Heart left ventricle (tissue), 16 donors: ENCODE results near the gene PKD1. TPM values are rescaled to one million over a fixed set of nuclear protein-coding genes. Genes with fewer than 3 reads are reported as not detected.

Experiments used
- ATAC-seq, 4 donors: fragments of 200-7000 bp; cut with Tn5 transposase; one replicate each; pipeline ENCODE4 v1.9.1; 2020 to 2022; ENCODE audit warnings: moderate library complexity in 4 of 4, mild to moderate bottlenecking in 3 of 4, moderate number of reproducible peaks in 1 of 4
- DNase-seq, 5 donors: peaks; one replicate each; pipeline ENCODE4 v3.0.0-alpha.2; 2020
- H3K27ac ChIP-seq, 12 donors: fragments of 200-600 bp; sonication (generic) in 4 of 12; one replicate each; pipeline versions ENCODE4 v1.5.0 to v1.8.0; 2016 to 2022; ENCODE audit warnings: mild to moderate bottlenecking in 2 of 12
- H3K27me3 ChIP-seq, 9 donors: fragments of 200-600 bp; sonication (generic) in 2 of 9; one replicate each; pipeline versions ENCODE4 v1.5.1 to v1.8.0; 2016 to 2022; ENCODE audit warnings: mild to moderate bottlenecking in 3 of 9
- H3K36me3 ChIP-seq, 9 donors: fragments of 200-600 bp; sonication (generic) in 2 of 9; one replicate each; pipeline versions ENCODE4 v1.5.0 to v1.8.0; 2018 to 2022; ENCODE audit warnings: mild to moderate bottlenecking in 2 of 9
- H3K4me1 ChIP-seq, 12 donors: fragments of 200-600 bp; sonication (generic) in 4 of 12; one replicate each; pipeline versions ENCODE4 v1.5.0 to v1.8.0; 2016 to 2022; ENCODE audit warnings: mild to moderate bottlenecking in 3 of 12
- H3K4me3 ChIP-seq, 12 donors: fragments of 200-600 bp; sonication (generic) in 4 of 12; one replicate each; pipeline versions ENCODE4 v1.5.0 to v1.8.0; 2017 to 2022; ENCODE audit warnings: mild to moderate bottlenecking in 9 of 12, moderate library complexity in 4 of 12
- H3K9me3 ChIP-seq, 12 donors: fragments of 200-600 bp; sonication (generic) in 4 of 12; one replicate each; pipeline versions ENCODE4 v1.5.0 to v1.8.0; 2016 to 2022; ENCODE audit warnings: mild to moderate bottlenecking in 1 of 12
- CTCF ChIP-seq, 12 donors: fragments of 200-600 bp; sonication (generic) in 4 of 12; IDR thresholded peaks; one replicate each; pipeline versions ENCODE4 v1.5.0 to v1.8.0; 2018 to 2022; ENCODE audit warnings: antibody characterized with exemption in 12 of 12, mild to moderate bottlenecking in 5 of 12
- POLR2A ChIP-seq, 2 donors: fragments of 450-650 bp; IDR thresholded peaks; one replicate each; pipeline ENCODE4 v1.6.1; 2017; ENCODE audit warnings: antibody characterized with exemption in 2 of 2, mild to moderate bottlenecking in 2 of 2, moderate library complexity in 2 of 2
- WGBS, 4 donors: extraction: QIAGEN DNeasy Blood & Tissue Kit in 2 of 4; methylation state at CpG; one replicate each; pipeline versions ENCODE4 v1.1.5 to v1.1.7; 2013 to 2018; 5-methylcytosine and 5-hydroxymethylcytosine counted together
- intact Hi-C, 10 donors: fragments of 100-400 bp; cut with DNase I; formaldehyde crosslinking; loops; one replicate each; pipeline versions ENCODE4 v1.11.1 to v1.14.2; 2022
- polyA plus RNA-seq, 2 donors: library from polyadenylated mRNA; stranded (reverse); fragments of 200-250 nt; gene quantifications; one replicate each; pipeline ENCODE4 v1.2.3, GENCODE V29; 2013
- total RNA-seq, 9 donors: library from RNA; depleted of rRNA in 2 of 9; stranded (reverse); fragments of >200 nt in 2 of 9; fragmentation: NEBNext Ultra II Directional in 3 of 9; extraction: Animal tissue kit (Norgen Biotek cat#: 25700) in 3 of 9; gene quantifications; one replicate each; pipeline versions ENCODE4 v1.1.0 to v1.2.4, GENCODE V29; 2016 to 2023
- donor health status: ischemic (EF 13 %, LVEDD 7.1; RV severe dilation, severe dysfunction).
- donor health status: healthy with polysubstance abuse.
- donor health status: DM: no; HTN: yes; CAD: no.
- donor health status: DM: no; HTN: no; CAD: no.
- donor health status: ischemic (EF 25% LVEDD 6.9; RV normal size, moderate dysfunction).
- donor health status: ischemic (EF 25% LVEDD 5.7; RV mildly dilated, moderate dysfunction).
- donor health status: healthy.
- donor health status: DM: yes; HTN: yes; CAD: no.
- donor health status: ischemic (EF 35%, LVEDD 5.7; RV mildly dilated, moderate dysfunction).
- donor health status: nonischemic (EF 11% LVEDD 7.7; RV severe dilation, severe dysfunction).
- donor health status: DM: yes; HTN: yes; CAD: no.
- donor health status: PGD.
- donor health status: ischemic (EF 29% LVEDD 5.4; RV normal size, mild dysfunction).
- donor health status: nonischemic (EF 23%, LVEDD 6.1; RV moderate dilation, normal function).

Gene PKD1
- total and polyA plus RNA-seq, 11 donors = 64.9 to 441 (median 105) TPM

GRCh38 chr16:2086812-2087747, 48.6 kb downstream of the PKD1 start:
- no peak for DNase-seq
- WGBS, 4 donors = 90 to 94% (median 92%) methylated on average over 18 to 30 of the region's 30 CpGs
- intact Hi-C loops = loop anchor here in 2 of 10 donors (10.0 kb wide), 1 partner anchor 62 kb away; the partner anchor contains the start of gene NHERF2 (in 2 of the 2)
- H3K36me3 ChIP-seq = peaks cover 0 to 95% (median 63%) of the 10 kb centered on the region in 9 donors
- H3K4me1 ChIP-seq = peaks cover under 1 to 27% (median 13%) of the 10 kb centered on the region in 12 donors
- no peaks in the 10 kb centered on the region for H3K9me3 ChIP-seq
- TF ChIP-seq POLR2A (IDR thresholded peaks at IDR 0.05) = no peak
- TF ChIP-seq CTCF (IDR thresholded peaks at IDR 0.05) = no peak
- H3K4me3 ChIP-seq = no peak overlapping the region
- no peak overlapping the region for H3K27ac ChIP-seq
- no peaks in the 10 kb centered on the region for H3K27me3 ChIP-seq
- ATAC-seq = no peak

DNA sequence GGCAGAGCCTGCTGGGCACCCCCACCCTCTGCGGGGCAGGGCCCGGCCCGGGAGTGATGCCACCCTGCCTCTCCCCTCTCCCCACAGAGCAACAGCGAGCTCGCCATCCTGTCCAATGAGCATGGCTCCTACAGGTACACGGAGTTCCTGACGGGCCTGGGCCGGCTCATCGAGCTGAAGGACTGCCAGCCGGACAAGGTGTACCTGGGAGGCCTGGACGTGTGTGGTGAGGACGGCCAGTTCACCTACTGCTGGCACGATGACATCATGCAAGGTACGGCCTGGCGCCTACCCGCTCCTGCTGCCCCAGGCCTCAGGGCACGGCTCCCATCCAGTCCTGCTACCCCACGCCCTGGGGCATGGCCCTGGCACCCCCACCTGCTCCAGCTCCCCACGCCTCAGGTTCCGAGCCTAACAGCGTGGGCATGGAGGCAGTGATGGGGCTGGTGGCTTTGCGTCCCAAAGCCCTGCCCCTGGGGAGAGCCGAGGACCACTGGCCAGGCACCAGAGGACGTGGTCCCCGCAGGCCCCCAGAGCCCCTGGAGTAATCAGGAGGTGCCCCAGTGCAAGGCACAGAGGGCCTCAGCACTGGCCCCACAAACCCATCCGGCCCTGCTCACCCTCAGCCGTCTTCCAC, 49.5 kb downstream of the PKD1 start:
- Histone ChIP-seq H3K36me3 (peaks cover 0 to 93% (median 61%) of the 10 kb centered on the region in 9 donors), H3K4me1 (peaks cover 5 to 30% (median 21%) of the 10 kb centered on the region in 12 donors), H3K4me3 (no peak overlapping the region), H3K9me3 (no peaks in the 10 kb centered on the region), H3K27ac (no peak overlapping the region), H3K27me3 (no peaks in the 10 kb centered on the region)
- no peak for ATAC-seq
- WGBS, 4 donors = 92 to 97% (median 92%) methylated on average over 15 to 27 of the region's 27 CpGs
- TF ChIP-seq POLR2A (IDR thresholded peaks at IDR 0.05) = no peak
- TF ChIP-seq CTCF (IDR thresholded peaks at IDR 0.05) = no peak
- no peak for DNase-seq
- intact Hi-C loops = loop anchor here in 2 of 10 donors (10.0 kb wide), 1 partner anchor 61 kb away; the partner anchor contains the start of gene NHERF2 (in 2 of the 2)

DNA sequence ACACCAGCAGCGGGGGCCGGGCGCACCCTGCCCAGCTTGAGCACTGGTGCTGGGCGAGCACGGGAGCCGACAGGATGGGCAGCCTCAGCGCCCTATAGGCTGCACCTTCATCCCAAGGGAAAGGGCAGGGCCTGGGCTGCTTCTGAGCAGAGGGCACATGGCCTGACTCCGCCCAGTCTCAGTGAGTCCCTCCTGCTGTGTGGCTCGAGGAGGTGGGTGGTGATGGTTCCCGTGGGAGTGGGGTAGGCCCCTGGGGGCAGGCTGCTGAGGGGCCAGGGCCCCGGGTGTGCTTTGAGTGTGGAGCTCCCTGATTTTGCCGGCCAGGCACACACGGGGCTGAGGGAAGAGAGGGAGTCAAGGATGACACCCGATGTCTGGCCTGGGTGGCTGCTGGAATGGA, 50.0 kb downstream of the PKD1 start:
- Histone ChIP-seq H3K9me3 (no peaks in the 10 kb centered on the region), H3K4me1 (peaks cover 5 to 35% (median 22%) of the 10 kb centered on the region in 12 donors), H3K27me3 (no peaks in the 10 kb centered on the region), H3K27ac (peak overlapping the region in 1 of 12 donors; percentile 40), H3K36me3 (peaks cover 0 to 94% (median 65%) of the 10 kb centered on the region in 9 donors), H3K4me3 (no peak overlapping the region)
- DNase-seq (no peak), ATAC-seq (no peak)
- intact Hi-C loops = loop anchor here in 2 of 10 donors (10.0 kb wide), 1 partner anchor 61 kb away; the partner anchor contains the start of gene NHERF2 (in 2 of the 2)
- 69 to 85% (median 80%) methylated on average over 9 to 14 of the region's 14 CpGs for WGBS, 4 donors
- TF ChIP-seq CTCF (IDR thresholded peaks at IDR 0.05) (no peak), POLR2A (IDR thresholded peaks at IDR 0.05) (no peak)
